ENCODE results near the gene IL13RA2. TPM values are rescaled to one million over a fixed set of nuclear protein-coding genes. Genes with fewer than 3 reads are reported as not detected.

IL13RA2 gene, protein sequence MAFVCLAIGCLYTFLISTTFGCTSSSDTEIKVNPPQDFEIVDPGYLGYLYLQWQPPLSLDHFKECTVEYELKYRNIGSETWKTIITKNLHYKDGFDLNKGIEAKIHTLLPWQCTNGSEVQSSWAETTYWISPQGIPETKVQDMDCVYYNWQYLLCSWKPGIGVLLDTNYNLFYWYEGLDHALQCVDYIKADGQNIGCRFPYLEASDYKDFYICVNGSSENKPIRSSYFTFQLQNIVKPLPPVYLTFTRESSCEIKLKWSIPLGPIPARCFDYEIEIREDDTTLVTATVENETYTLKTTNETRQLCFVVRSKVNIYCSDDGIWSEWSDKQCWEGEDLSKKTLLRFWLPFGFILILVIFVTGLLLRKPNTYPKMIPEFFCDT
- polyA plus RNA-seq (2012; ENCODE audit: insufficient read length, low read depth): not detected

DNA sequence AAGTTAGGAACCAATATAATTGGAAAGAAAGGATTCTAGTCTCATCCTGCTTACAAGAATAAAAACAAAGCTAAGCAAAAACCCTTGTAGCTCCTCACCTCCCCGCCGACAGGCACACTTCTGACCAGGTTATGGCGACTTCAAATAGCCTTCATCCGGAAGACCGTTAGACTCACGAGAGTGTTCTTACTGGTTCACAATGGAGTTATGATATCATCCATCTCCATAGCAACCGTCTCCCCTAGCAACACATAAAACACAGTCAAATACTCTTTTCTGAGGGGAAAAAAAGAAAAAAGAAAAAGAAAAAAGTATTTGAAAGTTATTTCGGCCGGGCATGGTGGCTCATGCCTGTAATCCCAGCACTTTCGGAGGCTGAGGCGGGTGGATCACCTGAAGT is at the start of gene IL13RA2:
TSS of gene IL13RA2 (minus strand) at position 162 of the 400 bp plus-strand sequence. CDS start 347 bp downstream, outside the sequence.
- no peak for TF ChIP-seq TAF1 (IDR thresholded peaks at IDR 0.05; ENCODE audit: borderline replicate concordance, insufficient read depth, low read length)
- TF ChIP-seq, protein P1, sequence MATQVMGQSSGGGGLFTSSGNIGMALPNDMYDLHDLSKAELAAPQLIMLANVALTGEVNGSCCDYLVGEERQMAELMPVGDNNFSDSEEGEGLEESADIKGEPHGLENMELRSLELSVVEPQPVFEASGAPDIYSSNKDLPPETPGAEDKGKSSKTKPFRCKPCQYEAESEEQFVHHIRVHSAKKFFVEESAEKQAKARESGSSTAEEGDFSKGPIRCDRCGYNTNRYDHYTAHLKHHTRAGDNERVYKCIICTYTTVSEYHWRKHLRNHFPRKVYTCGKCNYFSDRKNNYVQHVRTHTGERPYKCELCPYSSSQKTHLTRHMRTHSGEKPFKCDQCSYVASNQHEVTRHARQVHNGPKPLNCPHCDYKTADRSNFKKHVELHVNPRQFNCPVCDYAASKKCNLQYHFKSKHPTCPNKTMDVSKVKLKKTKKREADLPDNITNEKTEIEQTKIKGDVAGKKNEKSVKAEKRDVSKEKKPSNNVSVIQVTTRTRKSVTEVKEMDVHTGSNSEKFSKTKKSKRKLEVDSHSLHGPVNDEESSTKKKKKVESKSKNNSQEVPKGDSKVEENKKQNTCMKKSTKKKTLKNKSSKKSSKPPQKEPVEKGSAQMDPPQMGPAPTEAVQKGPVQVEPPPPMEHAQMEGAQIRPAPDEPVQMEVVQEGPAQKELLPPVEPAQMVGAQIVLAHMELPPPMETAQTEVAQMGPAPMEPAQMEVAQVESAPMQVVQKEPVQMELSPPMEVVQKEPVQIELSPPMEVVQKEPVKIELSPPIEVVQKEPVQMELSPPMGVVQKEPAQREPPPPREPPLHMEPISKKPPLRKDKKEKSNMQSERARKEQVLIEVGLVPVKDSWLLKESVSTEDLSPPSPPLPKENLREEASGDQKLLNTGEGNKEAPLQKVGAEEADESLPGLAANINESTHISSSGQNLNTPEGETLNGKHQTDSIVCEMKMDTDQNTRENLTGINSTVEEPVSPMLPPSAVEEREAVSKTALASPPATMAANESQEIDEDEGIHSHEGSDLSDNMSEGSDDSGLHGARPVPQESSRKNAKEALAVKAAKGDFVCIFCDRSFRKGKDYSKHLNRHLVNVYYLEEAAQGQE (IDR thresholded peaks at IDR 0.05; ENCODE audit: insufficient read depth in 1 of 2, low read depth in 2 of 2, low read length in 2 of 2): no peak
- TF ChIP-seq SIN3A (IDR thresholded peaks at IDR 0.05; ENCODE audit: borderline replicate concordance, insufficient read depth, low read length): no peak
- no peak for TF ChIP-seq POLR2AphosphoS5 (IDR thresholded peaks at IDR 0.05; ENCODE audit: low read depth, low read length)
- TF ChIP-seq FOXP2 (optimal IDR thresholded peaks at IDR 0.05; ENCODE audit: borderline replicate concordance, extremely low read depth, extremely low read length, insufficient read depth): no peak

DNA sequence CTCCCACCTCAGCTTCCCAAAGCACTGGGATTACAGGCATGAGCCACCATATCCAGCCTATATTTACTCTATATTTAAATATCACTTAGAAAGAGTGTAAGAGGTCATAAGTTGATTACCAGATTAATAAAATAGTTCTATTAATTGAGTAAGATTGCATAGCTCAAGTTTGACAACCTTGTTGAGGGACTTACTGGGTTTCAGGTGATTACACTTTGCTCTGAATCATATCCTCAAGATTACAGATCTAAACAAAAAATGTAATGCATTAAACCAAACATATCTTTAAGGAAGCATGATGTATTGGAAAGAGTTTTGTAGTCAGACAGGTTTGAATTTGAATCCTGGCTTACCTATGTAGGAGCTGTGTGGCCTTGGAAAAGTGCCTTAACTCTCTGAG is 47.9 kb upstream of the IL13RA2 start:
- TF ChIP-seq TAF1 (IDR thresholded peaks at IDR 0.05; ENCODE audit: borderline replicate concordance, insufficient read depth, low read length) (no peak), SIN3A (IDR thresholded peaks at IDR 0.05; ENCODE audit: borderline replicate concordance, insufficient read depth, low read length) (no peak), POLR2AphosphoS5 (IDR thresholded peaks at IDR 0.05; ENCODE audit: low read depth, low read length) (no peak), FOXP2 (optimal IDR thresholded peaks at IDR 0.05; ENCODE audit: borderline replicate concordance, extremely low read depth, extremely low read length, insufficient read depth) (no peak)
- TF ChIP-seq, protein P1 (IDR thresholded peaks at IDR 0.05; ENCODE audit: insufficient read depth in 1 of 2, low read depth in 2 of 2, low read length in 2 of 2): no peak

DNA sequence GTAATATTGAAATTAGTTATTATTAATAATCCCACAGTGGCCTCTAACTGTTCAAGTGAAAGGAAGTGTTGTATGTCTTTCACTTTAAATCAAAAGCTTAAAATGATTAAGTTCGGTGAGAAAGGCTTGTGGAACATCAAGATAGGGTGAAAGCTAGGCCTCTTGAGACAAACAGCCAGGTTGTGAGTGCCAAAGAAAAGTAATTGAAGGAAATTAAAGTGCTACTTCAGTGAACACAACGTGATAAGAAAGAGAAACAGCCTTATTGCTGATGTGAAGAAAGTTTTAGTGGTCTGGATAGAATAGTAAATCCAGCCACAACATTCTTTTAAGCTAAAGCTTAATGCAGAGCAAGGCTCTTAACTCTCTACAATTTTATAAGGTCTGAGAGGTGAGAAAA is 42.6 kb upstream of the IL13RA2 start:
- TF ChIP-seq FOXP2 (optimal IDR thresholded peaks at IDR 0.05; ENCODE audit: borderline replicate concordance, extremely low read depth, extremely low read length, insufficient read depth) (no peak), POLR2AphosphoS5 (IDR thresholded peaks at IDR 0.05; ENCODE audit: low read depth, low read length) (no peak)

DNA sequence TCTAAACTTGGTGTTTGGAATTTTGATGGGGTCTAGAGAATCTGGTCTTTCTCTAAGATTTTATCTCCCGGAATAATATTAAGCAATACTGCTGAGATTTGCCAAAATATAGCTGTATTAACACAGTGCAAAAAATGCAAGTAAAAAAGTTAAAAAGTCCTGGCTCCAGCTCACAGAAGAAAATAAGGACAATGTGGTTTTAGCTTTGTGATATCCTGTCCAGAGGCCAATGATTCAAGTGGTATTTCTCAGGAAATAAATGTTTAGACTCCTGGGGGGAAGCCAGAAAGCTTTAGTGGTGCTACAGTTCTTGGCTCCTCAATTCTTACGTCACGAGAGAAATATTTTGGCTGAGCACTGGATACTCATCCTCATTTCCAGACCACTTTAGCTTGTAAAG is 40.9 kb upstream of the IL13RA2 start:
- TF ChIP-seq POLR2AphosphoS5 (IDR thresholded peaks at IDR 0.05; ENCODE audit: low read depth, low read length): no peak
- TF ChIP-seq FOXP2 (optimal IDR thresholded peaks at IDR 0.05; ENCODE audit: borderline replicate concordance, extremely low read depth, extremely low read length, insufficient read depth): no peak
- TF ChIP-seq, protein P1 (IDR thresholded peaks at IDR 0.05; ENCODE audit: insufficient read depth in 1 of 2, low read depth in 2 of 2, low read length in 2 of 2): no peak
- TF ChIP-seq SIN3A (IDR thresholded peaks at IDR 0.05; ENCODE audit: borderline replicate concordance, insufficient read depth, low read length): no peak
- no peak for TF ChIP-seq TAF1 (IDR thresholded peaks at IDR 0.05; ENCODE audit: borderline replicate concordance, insufficient read depth, low read length)

DNA sequence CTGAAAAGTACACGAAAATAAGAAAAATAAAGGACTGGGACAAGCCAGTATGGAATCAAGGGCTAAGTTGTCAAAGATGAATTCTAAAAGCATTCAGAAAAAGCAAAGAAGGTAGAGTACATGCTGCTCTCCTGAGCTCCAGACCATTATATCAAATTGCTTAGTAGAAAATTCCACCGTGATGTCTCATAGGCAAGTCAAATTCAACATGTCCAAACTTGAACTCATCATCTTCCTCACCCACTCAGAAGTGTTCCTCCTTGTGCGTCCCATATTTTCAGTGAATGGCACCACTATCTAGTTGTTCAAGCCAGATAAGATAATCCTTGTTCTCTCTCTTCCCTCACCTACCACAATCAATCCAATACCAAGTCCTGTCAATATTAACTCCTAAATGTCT is 37.5 kb upstream of the IL13RA2 start:
- no peak for TF ChIP-seq POLR2AphosphoS5 (IDR thresholded peaks at IDR 0.05; ENCODE audit: low read depth, low read length)
- no peak for TF ChIP-seq SIN3A (IDR thresholded peaks at IDR 0.05; ENCODE audit: borderline replicate concordance, insufficient read depth, low read length)
- TF ChIP-seq, protein P1 (IDR thresholded peaks at IDR 0.05; ENCODE audit: insufficient read depth in 1 of 2, low read depth in 2 of 2, low read length in 2 of 2): no peak
- TF ChIP-seq FOXP2 (optimal IDR thresholded peaks at IDR 0.05; ENCODE audit: borderline replicate concordance, extremely low read depth, extremely low read length, insufficient read depth): no peak
- no peak for TF ChIP-seq TAF1 (IDR thresholded peaks at IDR 0.05; ENCODE audit: borderline replicate concordance, insufficient read depth, low read length)

Data from PFSK-1 (cell line).